Stimulated activated CD4-positive, alpha-beta T cell treated with anti-CD3 and anti-CD28 coated beads, Interleukin-15, amount 100 ng/mL, for 24 hours (primary cell): ENCODE results near the gene NINJ1.
A peak's percentile ranks its signal among the peaks of the same experiment; 100 is the strongest.

ENCODE experiments used
- DNase-seq: peaks from one replicate; pipeline ENCODE4 v3.0.0-alpha.2; 2020

NINJ1 gene, protein sequence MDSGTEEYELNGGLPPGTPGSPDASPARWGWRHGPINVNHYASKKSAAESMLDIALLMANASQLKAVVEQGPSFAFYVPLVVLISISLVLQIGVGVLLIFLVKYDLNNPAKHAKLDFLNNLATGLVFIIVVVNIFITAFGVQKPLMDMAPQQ

DNA sequence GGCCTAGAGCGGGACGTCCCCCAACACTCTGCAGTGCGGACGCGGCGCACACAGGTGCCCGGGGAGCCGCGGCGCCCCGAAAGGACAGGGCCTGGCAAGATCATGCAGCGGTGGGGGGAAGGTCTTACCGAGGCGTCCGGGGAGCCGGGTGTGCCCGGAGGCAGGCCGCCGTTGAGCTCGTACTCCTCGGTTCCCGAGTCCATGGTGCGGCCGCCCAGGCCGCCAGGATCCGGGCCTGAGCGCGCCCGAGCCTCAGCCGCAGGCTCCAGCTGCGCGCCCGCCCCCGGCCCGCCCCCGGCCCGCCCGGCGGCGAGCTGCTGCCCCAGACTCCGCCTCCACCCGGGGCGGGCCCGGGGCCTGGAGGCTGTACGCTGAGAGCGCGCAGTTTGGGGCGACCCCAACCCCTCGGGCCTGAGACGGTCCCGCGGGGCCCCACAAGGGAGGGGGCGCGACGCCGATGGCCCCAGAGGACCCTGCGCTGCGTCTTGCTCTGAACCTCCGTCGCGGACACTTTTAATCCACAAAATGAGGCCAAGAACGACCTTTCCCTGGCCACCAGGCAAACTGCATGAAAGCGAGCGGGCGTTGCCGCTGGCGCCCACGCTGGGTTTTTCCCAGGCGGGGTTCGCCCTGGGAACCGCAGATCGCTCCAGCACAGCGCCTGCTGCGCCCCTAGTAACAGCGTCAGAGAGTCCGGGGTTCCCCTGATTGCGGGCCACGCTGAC is at the start of gene NINJ1:
NINJ1 (minus strand) TSS at position 237 of the 725 bp plus-strand sequence; CDS start at position 203, 34 bp downstream.
- peak; percentile 91 for DNase-seq

DNA sequence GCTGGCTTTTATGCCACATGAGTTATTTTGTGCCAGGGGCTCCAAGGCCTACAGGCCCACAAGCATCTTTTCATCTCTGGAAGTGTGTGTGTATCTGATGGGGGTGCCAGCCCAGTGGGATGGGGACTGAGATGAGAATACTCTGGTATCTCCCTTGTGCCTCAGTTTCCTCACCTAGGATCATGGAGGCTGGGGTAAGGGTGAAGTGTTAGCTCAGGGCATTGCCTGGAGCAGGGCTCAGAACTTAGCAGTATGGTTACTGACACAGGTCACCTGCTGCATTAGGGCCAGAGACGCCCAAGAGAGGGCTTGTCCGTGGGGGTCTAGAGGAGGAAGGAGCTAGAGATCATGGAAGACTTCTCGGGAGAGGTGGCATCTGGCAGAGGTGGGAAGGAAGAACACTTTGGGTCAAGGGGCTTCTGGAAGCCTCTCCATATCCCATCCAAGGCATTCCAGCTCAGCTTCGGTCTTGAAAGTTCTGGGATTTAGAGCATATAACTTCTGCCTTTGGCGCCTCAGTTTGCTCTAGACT is 49.1 kb upstream of the NINJ1 start:
- no peak for DNase-seq

DNA sequence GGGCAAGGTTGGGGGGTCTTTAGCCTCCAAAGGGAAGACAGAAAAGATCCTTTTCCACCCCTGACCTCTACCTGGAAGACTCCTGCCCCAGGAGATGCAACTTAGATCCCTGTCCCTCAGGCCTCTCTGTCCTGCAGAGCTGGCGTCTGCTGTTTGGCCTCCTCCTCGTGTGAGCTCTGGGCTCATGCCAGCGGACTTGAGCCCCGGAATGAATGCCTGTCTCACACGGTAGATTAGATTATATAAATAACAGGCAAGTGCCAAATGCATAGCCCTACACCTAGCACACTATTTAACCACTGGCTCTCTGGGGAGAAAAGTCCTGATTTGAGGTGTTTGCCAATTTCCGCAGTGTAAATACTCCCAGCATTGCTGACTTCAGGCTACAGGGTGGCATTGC is 48.5 kb upstream of the NINJ1 start:
- no peak for DNase-seq

DNA sequence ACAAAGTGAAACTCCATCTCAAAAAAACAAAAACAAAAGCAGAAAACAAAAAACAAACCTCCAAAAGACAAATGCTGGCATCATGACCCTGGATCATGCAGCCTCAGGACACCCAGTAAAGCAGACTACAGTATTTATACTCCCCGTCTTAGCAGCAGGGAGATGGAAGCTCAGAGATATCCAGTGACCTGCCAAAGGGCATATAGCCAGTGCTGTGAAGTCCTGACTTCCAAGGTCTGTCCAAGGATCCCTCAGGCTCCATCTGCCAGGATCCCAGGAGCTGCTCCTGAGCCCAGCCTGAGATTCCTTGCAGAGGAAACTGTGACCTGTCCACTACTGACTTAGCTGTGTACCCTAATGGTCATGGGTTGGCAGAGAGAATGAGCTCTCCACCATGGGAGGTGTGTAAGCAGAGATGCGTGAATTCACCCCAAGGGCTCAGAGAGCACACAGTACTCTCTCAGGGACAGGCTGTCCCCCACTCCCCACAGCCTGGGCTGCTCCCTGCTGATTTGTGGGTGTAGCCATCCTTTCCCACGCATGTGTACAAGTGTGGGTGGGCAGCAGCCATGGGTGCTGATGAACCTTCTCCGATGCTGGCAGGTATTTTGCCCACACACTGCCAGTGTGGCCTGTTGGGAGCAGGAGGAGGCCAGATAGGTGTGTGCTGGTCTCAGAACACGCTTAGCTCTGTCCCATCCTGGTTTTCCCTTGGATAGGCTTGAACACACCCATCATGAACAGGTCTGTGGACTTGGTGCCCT is 47.8 kb upstream of the NINJ1 start:
- DNase-seq: no peak

DNA sequence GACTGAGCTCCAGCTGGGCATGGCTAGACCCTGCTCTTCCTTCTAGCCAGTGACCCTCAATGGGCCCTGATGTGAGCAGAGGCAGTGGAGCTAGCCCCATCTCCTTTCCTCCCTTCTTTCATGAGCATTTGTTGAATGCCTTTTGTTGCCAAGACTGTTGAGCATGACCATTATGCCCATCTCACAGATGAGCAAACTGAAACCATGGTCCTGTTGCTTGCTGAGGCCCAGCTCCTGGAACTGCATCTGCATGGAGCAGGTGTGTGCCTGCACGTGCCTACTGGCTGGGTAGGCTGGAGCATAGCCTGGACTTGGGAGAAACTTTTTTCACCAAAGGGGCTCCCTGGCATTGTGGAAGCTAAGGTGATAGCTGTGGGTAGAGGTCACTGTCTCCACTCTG is 46.9 kb upstream of the NINJ1 start:
- no peak for DNase-seq

DNA sequence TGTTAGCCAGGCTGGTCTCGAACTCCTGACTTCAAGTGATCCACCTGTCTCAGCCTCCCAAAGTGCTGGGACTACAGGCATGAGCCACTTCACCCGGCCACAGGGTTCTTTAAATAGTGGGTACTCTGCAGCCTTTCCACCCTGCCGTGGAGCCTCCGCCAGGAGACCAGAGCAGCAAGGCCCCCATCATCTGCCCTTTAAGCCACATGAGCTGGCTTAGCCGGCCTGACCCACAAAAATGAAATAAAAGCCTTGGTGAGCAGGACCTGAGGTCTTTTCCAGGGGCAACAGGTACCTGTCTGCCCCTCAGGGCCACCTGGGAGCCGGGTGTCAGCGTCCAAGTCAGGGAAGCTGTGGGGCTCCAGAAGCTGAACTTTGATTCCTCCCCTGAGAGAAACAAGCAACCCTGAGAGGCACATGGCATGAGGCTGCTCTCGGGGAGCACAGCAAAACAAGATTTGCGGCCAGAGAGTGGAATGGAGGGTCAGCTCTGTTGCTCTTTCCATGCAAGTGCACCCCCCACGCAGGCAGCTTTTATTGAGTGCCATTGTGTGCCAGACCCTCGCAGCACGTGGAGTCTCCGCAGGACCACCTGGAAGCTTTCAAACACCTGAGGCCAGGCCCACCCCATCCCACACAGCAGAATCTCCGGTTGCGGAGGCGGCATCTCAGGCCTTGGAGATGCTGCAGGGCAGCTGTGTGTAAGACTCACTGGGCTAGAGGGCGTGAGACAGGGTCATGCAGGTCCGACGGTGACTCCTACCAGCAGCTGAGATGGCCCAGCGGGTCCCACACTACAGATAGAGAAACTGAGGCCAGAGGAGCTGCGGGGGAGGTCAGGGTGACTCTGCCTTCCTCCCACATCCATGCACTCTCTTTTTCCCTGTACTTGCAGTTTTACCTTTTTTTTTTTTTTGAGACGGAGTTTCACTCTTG is 45.1 kb upstream of the NINJ1 start:
- no peak for DNase-seq

DNA sequence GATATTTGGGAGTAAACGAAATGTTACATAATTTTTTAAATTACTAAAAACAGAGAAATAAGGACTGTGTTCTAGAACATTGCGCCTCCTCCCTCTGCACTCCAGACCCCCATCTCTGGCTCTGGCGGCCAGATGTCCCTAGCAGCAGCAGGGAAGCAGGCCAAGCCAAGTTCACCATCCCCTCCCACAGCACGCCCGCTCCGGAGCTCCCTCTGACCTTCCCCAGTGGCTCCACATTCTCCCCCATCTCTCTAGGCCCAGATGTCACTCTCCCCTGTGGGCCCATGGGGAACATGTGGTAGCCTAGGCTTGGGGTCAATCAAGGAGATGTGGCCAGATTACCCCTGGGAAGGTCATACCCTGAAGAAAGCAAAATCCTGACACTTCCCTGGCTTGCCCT is 43.6 kb upstream of the NINJ1 start:
- no peak for DNase-seq

DNA sequence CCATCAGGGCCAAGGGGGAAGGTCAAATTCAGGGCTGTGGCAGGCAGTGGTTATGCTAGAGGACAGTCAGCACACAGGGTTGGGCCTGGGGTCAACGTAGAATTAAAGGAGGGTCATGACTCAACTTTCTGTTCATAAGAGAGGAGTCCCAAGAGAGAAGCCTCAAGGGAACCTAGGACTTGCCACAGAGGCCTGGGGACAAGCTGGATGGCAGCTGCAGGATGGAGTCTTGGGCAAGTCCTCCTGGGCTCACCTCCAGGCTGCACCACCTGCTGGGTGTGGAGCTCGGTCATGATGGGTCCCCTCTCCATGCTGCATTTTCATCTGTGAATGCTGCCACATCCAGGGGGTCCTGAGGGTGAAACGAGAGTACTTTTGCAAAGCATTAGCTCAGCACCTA is 40.9 kb upstream of the NINJ1 start:
- DNase-seq: no peak

DNA sequence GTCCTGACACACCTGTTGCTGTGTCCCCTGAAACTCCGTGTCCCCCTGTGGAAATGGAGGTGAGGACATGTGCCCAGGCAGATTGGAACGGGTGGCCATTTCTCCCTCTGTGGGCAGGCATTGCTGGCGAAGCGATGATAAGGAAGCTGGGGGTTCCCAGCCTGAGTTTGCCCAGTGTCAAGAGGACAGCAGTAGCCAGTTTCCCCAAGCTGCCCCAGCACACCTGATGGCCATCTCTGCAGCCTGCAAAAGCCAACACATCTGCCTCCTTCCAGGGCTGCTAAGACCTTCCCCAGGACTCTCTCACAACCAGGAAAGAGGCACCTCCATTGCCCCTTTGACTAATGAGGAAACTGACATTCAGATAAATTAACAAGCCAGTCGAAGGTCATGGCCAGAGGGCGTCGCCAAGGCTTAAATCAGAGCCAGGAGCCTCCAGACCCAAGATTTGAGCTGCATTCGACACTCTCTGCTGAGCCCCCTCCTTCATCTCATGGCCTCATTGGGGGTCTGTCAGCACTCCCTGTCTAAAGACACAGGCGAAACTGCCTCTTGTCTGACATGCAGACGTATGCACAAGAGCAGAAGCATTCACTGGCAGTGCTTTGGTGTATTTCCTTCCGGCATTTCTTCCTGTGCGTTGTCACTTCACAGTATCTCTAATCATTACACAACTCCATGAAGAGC is 39.5 kb upstream of the NINJ1 start:
- DNase-seq: no peak

DNA sequence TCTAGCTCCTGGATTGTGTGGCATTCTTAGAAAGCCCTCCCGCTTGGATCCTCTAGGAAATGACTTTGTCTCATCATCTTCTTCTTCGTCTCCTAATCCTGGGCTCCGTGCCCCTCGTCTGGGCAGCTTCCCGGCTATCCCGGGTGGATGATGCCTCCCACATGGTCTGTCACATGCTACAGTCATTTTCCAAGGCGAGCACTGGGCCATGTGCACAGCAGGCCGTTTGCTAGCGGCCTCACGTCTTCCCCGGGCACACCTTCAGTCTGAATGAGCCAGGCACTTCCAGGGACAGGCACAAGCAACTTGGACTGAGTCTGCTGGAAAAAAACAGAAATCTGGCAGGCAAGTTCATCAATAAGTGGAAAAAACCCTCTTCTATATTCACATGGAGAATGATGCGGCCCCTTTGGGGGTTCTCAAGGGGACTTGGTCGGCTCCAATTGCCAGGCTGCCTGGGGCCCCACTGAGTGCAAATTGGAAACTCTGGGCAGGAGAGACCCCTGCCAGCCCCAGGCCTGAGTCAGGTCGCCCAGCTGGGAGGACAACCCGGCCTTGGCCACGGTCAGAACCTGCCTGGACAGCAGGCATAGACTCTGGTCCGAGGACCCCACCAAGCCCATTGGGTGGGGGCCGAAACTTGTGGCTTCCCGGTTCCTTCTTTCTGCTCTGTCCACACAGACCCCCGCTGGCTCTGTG is 38.8 kb upstream of the NINJ1 start:
- no peak for DNase-seq

DNA sequence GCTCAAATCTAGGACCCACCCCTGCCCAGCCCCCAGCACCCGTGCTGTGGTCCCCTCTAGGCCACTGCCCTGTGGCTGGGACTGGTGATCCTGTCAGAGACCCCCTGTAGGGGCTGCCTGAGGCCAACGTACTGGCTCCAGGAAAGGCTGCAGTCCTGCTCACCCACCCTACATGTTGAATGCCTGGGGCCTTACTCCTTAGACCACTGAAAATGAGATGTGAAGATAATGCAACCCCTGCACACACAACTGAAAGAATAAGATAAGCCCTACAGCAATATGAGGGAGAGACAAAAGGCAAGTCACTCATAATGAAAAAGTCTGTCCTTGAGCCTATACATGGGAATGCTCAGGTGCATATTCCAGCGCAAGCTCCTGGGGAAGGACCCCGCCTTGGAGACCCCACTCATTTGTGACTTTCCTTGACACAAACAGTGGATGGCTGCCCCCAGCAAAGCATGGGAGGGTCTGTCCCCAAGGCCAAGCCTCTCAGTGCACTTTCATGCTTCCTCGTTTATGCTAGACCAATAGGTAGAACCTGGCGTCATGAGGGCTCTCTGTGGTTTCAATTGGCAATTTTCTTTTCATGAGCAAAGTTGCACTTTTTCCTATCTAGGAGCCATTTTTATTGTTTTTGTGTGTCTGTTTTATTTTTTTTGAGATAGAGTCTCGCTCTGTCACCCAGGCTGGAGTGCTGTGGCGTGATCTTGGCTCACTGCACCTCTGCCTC is 37.4 kb upstream of the NINJ1 start:
- no peak for DNase-seq

DNA sequence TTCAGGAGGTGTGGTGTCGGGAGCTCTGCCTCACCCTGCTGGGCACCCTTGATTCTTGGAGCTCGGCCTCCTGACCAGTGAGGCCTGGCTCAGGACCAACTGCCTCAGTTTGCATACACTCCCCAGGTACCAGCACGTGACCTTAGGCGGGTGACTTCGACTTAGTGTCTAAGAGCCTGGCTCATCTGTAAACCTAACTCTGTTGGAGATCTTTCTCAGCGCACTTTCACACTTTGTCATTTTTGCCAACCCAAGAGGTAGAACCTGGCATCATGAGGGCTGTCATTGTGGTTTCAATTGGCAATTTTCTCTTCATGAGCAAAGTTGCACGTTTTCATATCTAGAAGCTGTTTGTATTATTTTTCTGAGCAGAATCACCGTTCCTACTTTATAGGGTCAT is 36.5 kb upstream of the NINJ1 start:
- DNase-seq: no peak

DNA sequence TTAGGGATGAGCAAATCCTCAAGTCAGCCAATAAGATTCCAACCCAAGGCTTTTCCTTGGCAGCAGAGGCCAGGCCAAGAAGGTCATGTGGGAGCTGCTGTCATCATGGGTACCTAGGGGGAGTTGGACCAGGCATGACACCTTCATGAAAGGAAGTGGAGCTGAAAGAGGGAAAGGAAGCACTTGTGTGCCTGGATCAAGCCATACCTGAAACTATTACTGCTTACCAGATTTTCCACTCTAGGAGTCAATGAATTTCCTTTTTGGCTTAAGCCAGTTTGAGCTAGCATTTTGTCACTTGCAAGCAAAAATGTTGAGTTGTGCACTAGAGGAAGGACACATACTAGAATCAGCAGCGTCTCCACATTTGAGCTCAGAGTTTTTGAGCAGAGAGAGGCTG is 35.4 kb upstream of the NINJ1 start:
- DNase-seq: no peak

DNA sequence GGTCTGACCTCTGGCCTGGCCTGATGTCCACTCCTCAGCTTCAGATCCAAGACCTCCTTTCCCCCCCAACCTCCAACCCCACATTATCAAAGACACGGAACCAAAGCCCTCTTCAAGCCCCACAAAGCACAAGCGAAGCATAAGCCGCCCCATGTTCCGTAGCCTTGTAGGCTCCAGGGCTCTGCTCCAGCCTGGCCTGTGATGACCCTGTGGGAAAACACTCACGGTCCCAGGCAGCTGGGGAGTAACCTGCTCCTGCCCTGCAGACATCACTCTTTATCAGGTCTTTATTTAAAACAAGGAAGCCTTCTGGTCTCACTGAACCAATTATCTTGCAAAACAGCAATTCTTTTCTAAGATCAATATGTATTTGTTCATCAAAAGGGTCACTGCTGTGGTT is 34.5 kb upstream of the NINJ1 start:
- no peak for DNase-seq

DNA sequence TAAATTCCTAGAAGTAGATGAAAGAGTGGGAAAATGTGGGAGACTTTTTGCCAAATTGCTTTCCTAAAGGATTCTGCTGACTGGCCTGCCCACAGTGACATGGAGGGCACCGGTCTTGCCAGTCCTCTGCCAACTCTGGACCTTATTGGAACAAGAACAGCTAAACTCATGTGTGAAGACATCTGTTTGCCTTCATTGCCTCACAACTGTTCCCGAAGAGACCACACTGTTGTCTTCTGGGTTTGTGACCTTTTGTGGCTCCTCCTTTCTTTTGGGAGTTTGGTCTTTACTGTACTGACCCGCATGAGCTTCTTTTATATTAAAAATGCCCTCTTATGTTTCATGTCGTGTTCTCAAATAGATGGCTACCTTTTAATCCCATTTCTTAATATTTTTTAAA is 33.8 kb upstream of the NINJ1 start:
- no peak for DNase-seq

DNA sequence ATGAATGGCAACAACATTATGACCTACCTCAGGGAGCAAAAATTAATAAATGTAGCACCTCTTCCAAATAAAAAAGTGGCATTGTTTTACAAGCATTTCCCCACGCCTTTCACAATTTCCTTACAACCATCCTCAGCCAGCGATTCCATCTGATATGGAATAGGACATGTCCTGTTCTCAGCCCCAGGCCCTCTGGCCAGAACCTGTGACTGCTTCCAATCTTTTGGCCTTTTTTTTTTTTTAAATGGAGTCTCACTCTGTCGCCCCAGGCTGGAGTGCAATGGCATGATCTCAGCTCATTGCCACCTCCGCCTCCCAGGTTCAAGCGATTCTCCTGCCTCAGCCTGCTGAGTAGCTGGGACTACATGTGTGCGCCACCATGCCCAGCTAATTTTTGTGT is 33.1 kb upstream of the NINJ1 start:
- no peak for DNase-seq

DNA sequence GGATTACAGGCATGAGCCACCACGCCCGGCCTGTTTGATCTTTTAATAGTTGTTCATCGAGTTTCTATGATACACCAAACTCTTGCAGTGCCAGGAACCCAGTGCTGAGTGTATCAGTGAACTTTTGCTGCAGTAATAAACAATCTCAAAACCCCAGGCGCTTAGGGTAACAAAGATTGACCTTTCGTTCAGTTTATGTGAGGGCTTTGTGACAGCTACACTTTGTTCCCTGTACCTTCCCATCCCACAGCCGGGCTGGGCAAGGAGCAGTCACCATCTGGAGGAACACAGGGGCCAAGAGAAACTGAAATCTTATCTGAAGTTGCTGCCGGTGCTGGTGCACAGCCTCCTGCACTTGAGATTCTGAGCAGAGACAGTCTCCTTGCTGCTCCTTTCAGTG is 32.6 kb upstream of the NINJ1 start:
- no peak for DNase-seq

DNA sequence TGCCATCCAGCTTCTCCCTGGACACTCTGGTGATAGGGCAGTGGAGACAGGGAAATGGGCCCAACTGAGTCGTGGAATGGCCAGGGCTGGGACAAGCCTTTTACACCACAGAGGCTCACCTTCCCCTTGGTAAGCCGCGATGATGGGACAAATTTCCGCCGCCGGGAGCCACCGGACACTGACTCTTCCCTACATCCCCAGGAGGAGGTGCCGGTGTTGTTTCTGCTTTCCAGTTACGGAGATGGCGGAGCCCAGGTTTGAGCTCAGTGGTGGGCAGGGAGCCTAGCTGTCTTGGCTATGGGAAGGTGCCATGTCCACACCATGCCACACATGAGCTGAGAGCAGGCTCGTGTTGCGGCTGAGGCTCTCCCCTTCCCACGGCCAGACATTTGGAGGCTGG is 30.0 kb upstream of the NINJ1 start:
- no peak for DNase-seq

DNA sequence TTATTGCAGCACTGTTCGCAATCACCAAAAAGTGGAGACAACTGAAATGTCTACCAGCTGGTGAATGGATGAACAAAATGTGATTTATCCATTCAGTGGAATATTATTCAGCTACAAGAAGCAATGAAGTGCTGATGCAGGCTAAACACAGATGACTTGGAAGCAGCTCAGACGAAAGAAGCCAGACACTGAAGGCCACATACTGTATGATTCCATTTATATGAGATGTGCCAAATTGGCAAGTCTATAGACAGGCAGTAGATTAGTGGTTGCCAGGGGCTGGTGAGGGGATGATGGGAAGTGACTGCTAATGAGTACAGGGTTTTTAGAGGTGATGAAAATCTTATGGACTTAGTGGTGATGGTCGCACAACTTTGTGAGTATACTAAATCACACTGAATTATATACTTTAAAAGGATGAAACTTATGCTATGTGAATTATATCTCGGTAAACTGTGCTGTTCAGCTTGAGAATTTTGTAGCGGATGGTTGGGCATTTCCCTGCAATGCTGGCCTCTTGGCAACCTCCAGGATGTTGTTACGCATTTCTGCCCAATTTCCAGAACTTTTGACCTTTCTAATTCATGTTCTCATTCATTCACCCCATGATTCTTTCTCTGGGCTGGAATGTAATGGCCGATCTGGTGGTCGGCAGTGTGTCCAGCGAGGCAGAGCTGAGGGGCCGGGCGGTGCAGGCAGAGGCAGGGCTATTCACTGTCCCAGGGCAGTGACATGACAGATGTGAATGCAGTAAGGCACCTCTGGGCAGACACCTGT is 27.9 kb upstream of the NINJ1 start:
- DNase-seq: no peak
